A673 (cell line): Measurements from ENCODE around the gene SCUBE1. TPM values are rescaled to one million over a fixed set of nuclear protein-coding genes. Genes with fewer than 3 reads are reported as not detected.

ENCODE experiments used
- BruUV-seq: library from RNA; stranded (reverse); fragments of 400-500 nt; replicated peaks from 2 replicates; lab custom pipeline; 2021; lab: Mats Ljungman, UMichigan
- CTCF ChIA-PET: fragments of 300-600 bp; sonication (Branson Sonifier 250); formaldehyde crosslinking; loops from one replicate; lab custom pipeline; 2022; ENCODE audit warnings: antibody characterized with exemption; lab: Charles Lee
- POLR2A ChIA-PET: fragments of 300-600 bp; sonication (Branson Sonifier 250); formaldehyde crosslinking; loops from one replicate; lab custom pipeline; 2022; ENCODE audit warnings: antibody characterized with exemption; ENCODE audit not compliant: low non-redundant PET; lab: Charles Lee
- DNase-seq: peaks from one replicate; pipeline ENCODE4 v3.0.0-alpha.2; 2015; ENCODE audit warnings: low spot score
- H3K27ac ChIP-seq: fragments of 200-600 bp; sonication (generic); 2 replicates; pipeline ENCODE4 v1.5.1; 2016; ENCODE audit warnings: mixed run types, low read depth, mild to moderate bottlenecking, mixed read lengths, antibody characterized with exemption, low read length; ENCODE audit not compliant: poor library complexity, severe bottlenecking
- H3K27me3 ChIP-seq: fragments of 200-600 bp; sonication (generic); replicated peaks from 2 replicates; pipeline ENCODE4 v1.6.1; 2017; ENCODE audit warnings: mixed run types, low read depth, mild to moderate bottlenecking, mixed read lengths, antibody characterized with exemption, low read length; ENCODE audit not compliant: insufficient read depth, poor library complexity
- H3K36me3 ChIP-seq: fragments of 200-600 bp; sonication (generic); 2 replicates; pipeline ENCODE4 v1.6.1; 2016; ENCODE audit warnings: mixed run types, mild to moderate bottlenecking, mixed read lengths, antibody characterized with exemption, low read length; ENCODE audit not compliant: insufficient read depth, poor library complexity, severe bottlenecking
- H3K4me1 ChIP-seq: fragments of 200-600 bp; sonication (generic); 2 replicates; pipeline ENCODE4 v1.6.1; 2017; ENCODE audit warnings: mixed run types, mild to moderate bottlenecking, mixed read lengths, antibody characterized with exemption, low read length; ENCODE audit not compliant: insufficient read depth, poor library complexity, severe bottlenecking
- H3K4me3 ChIP-seq: fragments of 200-600 bp; sonication (generic); 2 replicates; pipeline ENCODE4 v1.5.1; 2016; ENCODE audit warnings: low read depth, mixed run types, mild to moderate bottlenecking, mixed read lengths, low read length; ENCODE audit not compliant: poor library complexity, severe bottlenecking
- H3K9me3 ChIP-seq: fragments of 200-600 bp; sonication (generic); 2 replicates; pipeline ENCODE4 v1.6.1; 2016; ENCODE audit warnings: mixed run types, low read depth, mild to moderate bottlenecking, mixed read lengths, antibody characterized with exemption, low read length; ENCODE audit not compliant: poor library complexity, severe bottlenecking
- EZH2 ChIP-seq: fragments of 200-600 bp; sonication (generic); IDR thresholded peaks from 2 replicates; pipeline ENCODE4 v1.6.1; 2017; ENCODE audit warnings: borderline replicate concordance, low read depth, mild to moderate bottlenecking, mixed read lengths, antibody characterized with exemption, low read length; ENCODE audit not compliant: poor library complexity, severe bottlenecking
- intact Hi-C: fragments of 100-400 bp; cut with micrococcal nuclease; formaldehyde crosslinking; loops from one replicate; pipeline ENCODE4 v1.10.0; 2022; ENCODE audit not compliant: unreplicated experiment
- total RNA-seq: library from RNA; stranded (reverse); gene quantifications from 2 replicates; pipeline ENCODE4 v1.2.3, GENCODE V29; 2021
- TF ChIP-seq, protein P1 (sequence below): fragments of 300-800, 200-600 bp; sonication (generic); conservative IDR thresholded peaks from 2 replicates; pipeline ENCODE4 v1.5.1; 2017; ENCODE audit warnings: low read depth, mild to moderate bottlenecking, antibody characterized with exemption, low read length, moderate library complexity, mixed read lengths

The SCUBE1 gene
- total RNA-seq, 1 experiment from 2014 or later: 0.24 TPM

- ChIA-PET POLR2A (interaction anchor here (0.8 kb wide), 1 partner anchor 56 kb away, joined by 3 read pairs; no protein-coding TSS in a partner anchor), CTCF (no interaction called here)
- Histone ChIP-seq H3K4me3 (no peak overlapping the region), H3K27me3 (peaks cover 5% of the 10 kb centered on the region), H3K27ac (no peak overlapping the region), H3K4me1 (no peaks in the 10 kb centered on the region), H3K9me3 (no peaks in the 10 kb centered on the region), H3K36me3 (no peaks in the 10 kb centered on the region)
- TF ChIP-seq, protein P1, sequence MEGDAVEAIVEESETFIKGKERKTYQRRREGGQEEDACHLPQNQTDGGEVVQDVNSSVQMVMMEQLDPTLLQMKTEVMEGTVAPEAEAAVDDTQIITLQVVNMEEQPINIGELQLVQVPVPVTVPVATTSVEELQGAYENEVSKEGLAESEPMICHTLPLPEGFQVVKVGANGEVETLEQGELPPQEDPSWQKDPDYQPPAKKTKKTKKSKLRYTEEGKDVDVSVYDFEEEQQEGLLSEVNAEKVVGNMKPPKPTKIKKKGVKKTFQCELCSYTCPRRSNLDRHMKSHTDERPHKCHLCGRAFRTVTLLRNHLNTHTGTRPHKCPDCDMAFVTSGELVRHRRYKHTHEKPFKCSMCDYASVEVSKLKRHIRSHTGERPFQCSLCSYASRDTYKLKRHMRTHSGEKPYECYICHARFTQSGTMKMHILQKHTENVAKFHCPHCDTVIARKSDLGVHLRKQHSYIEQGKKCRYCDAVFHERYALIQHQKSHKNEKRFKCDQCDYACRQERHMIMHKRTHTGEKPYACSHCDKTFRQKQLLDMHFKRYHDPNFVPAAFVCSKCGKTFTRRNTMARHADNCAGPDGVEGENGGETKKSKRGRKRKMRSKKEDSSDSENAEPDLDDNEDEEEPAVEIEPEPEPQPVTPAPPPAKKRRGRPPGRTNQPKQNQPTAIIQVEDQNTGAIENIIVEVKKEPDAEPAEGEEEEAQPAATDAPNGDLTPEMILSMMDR: no peak
- TF ChIP-seq EZH2: no peak
- intact Hi-C loops: no loop called here
- BruUV-seq: no TSS peak
- no peak for DNase-seq
Observed at GRCh38 chr22:43255299-43255698, 87.9 kb downstream of the SCUBE1 start.

GRCh38 chr22:43253839-43254238 is 89.3 kb downstream of the SCUBE1 start:
- CTCF ChIA-PET: no interaction called here
- no TSS peak for BruUV-seq
- peaks cover 5% of the 10 kb centered on the region for H3K27me3 ChIP-seq

GRCh38 chr22:43252319-43252718 is 90.9 kb downstream of the SCUBE1 start:
- Histone ChIP-seq H3K4me1 (no peaks in the 10 kb centered on the region), H3K9me3 (no peaks in the 10 kb centered on the region), H3K4me3 (no peak overlapping the region), H3K36me3 (no peaks in the 10 kb centered on the region), H3K27me3 (peaks cover 5% of the 10 kb centered on the region), H3K27ac (no peak overlapping the region)
- TF ChIP-seq, protein P1: no peak
- no peak for TF ChIP-seq EZH2
- POLR2A ChIA-PET: no interaction called here
- intact Hi-C loops: no loop called here
- DNase-seq: no peak
- BruUV-seq: no TSS peak
- CTCF ChIA-PET: no interaction called here

More at GRCh38 chr22:43253839-43254238, 89.3 kb downstream of the SCUBE1 start:
- TF ChIP-seq, protein P1: no peak
- no peak for TF ChIP-seq EZH2
- Histone ChIP-seq H3K4me1 (no peaks in the 10 kb centered on the region), H3K27ac (no peak overlapping the region), H3K4me3 (no peak overlapping the region), H3K36me3 (no peaks in the 10 kb centered on the region), H3K9me3 (no peaks in the 10 kb centered on the region)
- DNase-seq: no peak
- intact Hi-C loops: no loop called here
- POLR2A ChIA-PET: no interaction called here
